Right lobe of liver (tissue), 6 donors: ENCODE results near the gene WSCD2. TPM values are rescaled to one million over a fixed set of nuclear protein-coding genes. Genes with fewer than 3 reads are reported as not detected.

ENCODE experiments used
- ATAC-seq, 4 donors: fragments of 200-7000 bp; cut with Tn5 transposase; one replicate each; pipeline ENCODE4 v1.9.1; 2020; ENCODE audit warnings: mild to moderate bottlenecking in 4 of 4, moderate library complexity in 4 of 4
- DNase-seq, 3 donors: peaks; one replicate each; pipeline ENCODE4 v3.0.0-alpha.2; 2020
- H3K27ac ChIP-seq, 3 donors: fragments of 200-600 bp; one replicate each; pipeline ENCODE4 v1.8.0; 2022
- H3K27me3 ChIP-seq, 2 donors: fragments of 200-600 bp; one replicate each; pipeline ENCODE4 v1.8.0; 2022
- H3K36me3 ChIP-seq, 4 donors: fragments of 200-600 bp; sonication (generic) in 1 of 4; one replicate each; pipeline versions ENCODE4 v1.5.1 to v1.8.0; 2017 to 2022; ENCODE audit warnings: control low read depth in 1 of 4
- H3K4me1 ChIP-seq, 4 donors: fragments of 200-600 bp; sonication (generic) in 1 of 4; one replicate each; pipeline versions ENCODE4 v1.5.1 to v1.8.0; 2017 to 2022; ENCODE audit warnings: control low read depth in 1 of 4
- H3K4me3 ChIP-seq, 3 donors: fragments of 200-600 bp; one replicate each; pipeline ENCODE4 v1.8.0; 2022
- H3K9me3 ChIP-seq, 4 donors: fragments of 200-600 bp; sonication (generic) in 1 of 4; one replicate each; pipeline versions ENCODE4 v1.5.1 to v1.8.0; 2017 to 2022; ENCODE audit warnings: control low read depth in 1 of 4
- CTCF ChIP-seq, 4 donors: fragments of 200-600 bp in 3 of 4; fragments of 450-650 bp in 1 of 4; IDR thresholded peaks; one replicate each; pipeline versions ENCODE4 v1.5.1 to v1.8.0; 2016 to 2022; ENCODE audit warnings: antibody characterized with exemption in 4 of 4, mild to moderate bottlenecking in 2 of 4
- POLR2A ChIP-seq: fragments of 450-650 bp; IDR thresholded peaks from one replicate; pipeline ENCODE4 v1.6.1; 2017; ENCODE audit warnings: antibody characterized with exemption, mild to moderate bottlenecking
- WGBS: methylation state at CpG from one replicate; pipeline ENCODE4 v1.1.6; 2018; ENCODE audit warnings: low coverage, low lambda C conversion rate; ENCODE audit not compliant: insufficient coverage; ENCODE audit errors: missing lambda C conversion rate; 5-methylcytosine and 5-hydroxymethylcytosine counted together
- intact Hi-C, 2 donors: fragments of 100-400 bp; cut with DNase I; formaldehyde crosslinking; loops; one replicate each; pipeline versions ENCODE4 v1.11.2 to v1.14.1; 2022
- long read RNA-seq: library from polyadenylated mRNA; unstranded; transcript quantifications from one replicate; pipeline ENCODE4 v2.0.0, GENCODE V29; 2019
- total RNA-seq, 6 experiments: library from RNA; depleted of rRNA in 2 of 6; stranded (reverse); fragments of >200 nt in 2 of 6; fragmentation: NEBNext Ultra II Directional in 3 of 6; extraction: Animal tissue kit (Norgen Biotek cat#: 25700) in 3 of 6; gene quantifications; one replicate each; pipeline versions ENCODE4 v1.1.0 to v1.2.4, GENCODE V29; 2016 to 2023
- donor health status: DM: no; HTN: yes; CAD: no.
- donor health status: DM: no; HTN: no; CAD: no.
- donor health status: DM: no; HTN: no; CAD: no.
- donor health status: DM: no; HTN: yes; CAD: no.
- donor health status: DM: no; HTN: yes; CAD: no.

The WSCD2 gene
- not detected for total RNA-seq
- long read RNA-seq: 0 reads

- H3K4me1 ChIP-seq: peaks cover 0 to 9% (median 0%) of the 10 kb centered on the region in 4 donors
- DNase-seq (peak in 2 of 3 donors; percentile 42 to 59), ATAC-seq (peak; percentile 44 to 75 (median 57))
- no peaks in the 10 kb centered on the region for H3K9me3 ChIP-seq
- TF ChIP-seq CTCF (IDR thresholded peaks at IDR 0.05) (peak in 1 of 4 donors; percentile 15), POLR2A (no peak)
- no CpG with 5 or more reads among the region's 74 CpGs for WGBS
- H3K27me3 ChIP-seq: peaks cover 0 to 21% of the 10 kb centered on the region in 2 donors
- peak within 1 kb of the TSS in 2 of 3 donors; percentile 12 to 36 for H3K4me3 ChIP-seq
- intact Hi-C loops: no loop called here
- no peak within 1 kb of the TSS for H3K27ac ChIP-seq
- no peaks in the 10 kb centered on the region for H3K36me3 ChIP-seq
These were observed at the start of gene WSCD2 for GRCh38 chr12:108129017-108129812. Gene WSCD2 (plus strand): TSS chr12:108129288. CDS start chr12:108195833, 66,545 bp downstream.

GRCh38 chr12:108079721-108080120 lies 49.4 kb upstream of the WSCD2 start:
- intact Hi-C loops: no loop called here
- Histone ChIP-seq H3K4me1 (no peaks in the 10 kb centered on the region), H3K4me3 (no peak overlapping the region), H3K36me3 (no peaks in the 10 kb centered on the region), H3K27me3 (no peaks in the 10 kb centered on the region), H3K27ac (no peak overlapping the region), H3K9me3 (no peaks in the 10 kb centered on the region)
- TF ChIP-seq POLR2A (no peak), CTCF (IDR thresholded peaks at IDR 0.05) (no peak)
- 69% methylated on average over 1 of the region's 1 CpG for WGBS
- DNase-seq (no peak), ATAC-seq (no peak)

DNA sequence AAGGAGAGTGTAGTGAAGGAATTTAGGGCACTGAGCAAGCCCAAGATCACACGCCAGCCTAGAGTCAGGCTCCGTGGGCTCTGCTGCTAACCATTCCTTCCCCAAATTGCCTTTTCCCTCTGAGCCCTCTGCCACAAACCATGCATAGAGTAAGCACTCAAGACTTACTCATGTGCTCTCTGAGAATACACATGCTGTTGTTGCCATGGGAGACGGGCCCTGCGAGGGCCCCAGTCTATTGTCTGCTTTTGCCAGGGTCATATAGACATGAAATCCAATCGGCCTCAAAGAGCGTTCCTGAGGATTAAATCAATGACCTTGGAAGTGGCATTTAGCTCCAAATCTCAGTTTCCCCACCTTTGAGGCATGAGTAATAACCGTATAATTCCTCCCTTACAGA lies 48.7 kb upstream of the WSCD2 start:
- Histone ChIP-seq H3K36me3 (no peaks in the 10 kb centered on the region), H3K4me3 (no peak overlapping the region), H3K9me3 (no peaks in the 10 kb centered on the region), H3K27me3 (no peaks in the 10 kb centered on the region), H3K27ac (no peak overlapping the region), H3K4me1 (no peaks in the 10 kb centered on the region)
- DNase-seq: no peak
- 64% methylated on average over 6 of the region's 7 CpGs for WGBS
- TF ChIP-seq POLR2A (no peak), CTCF (IDR thresholded peaks at IDR 0.05) (no peak)
- intact Hi-C loops: no loop called here
- ATAC-seq: no peak

DNA sequence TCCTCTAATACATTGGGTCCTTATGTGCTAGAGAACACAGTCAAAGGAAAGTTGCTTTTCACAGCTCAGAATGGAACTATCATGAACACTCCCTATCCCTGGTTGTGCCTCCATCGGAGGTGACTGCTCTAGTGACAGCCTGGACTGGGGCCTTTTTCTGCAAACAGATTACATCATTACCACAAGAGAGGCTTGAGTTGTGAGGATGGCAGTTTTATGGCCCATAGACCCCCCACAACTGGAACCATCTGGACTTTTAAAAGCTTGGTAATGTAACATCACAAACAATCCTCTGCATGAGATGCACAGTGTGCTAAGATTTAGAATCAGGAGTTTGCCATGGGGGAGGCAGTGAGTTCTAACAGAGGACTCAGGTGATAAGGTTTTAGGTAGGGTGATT lies 46.6 kb upstream of the WSCD2 start:
- ATAC-seq (no peak), DNase-seq (no peak)
- WGBS: no CpG with 5 or more reads among the region's 1 CpG
- H3K4me1 ChIP-seq: no peaks in the 10 kb centered on the region
- H3K9me3 ChIP-seq: peaks cover 0 to under 1% (median 0%) of the 10 kb centered on the region in 4 donors
- TF ChIP-seq POLR2A: no peak
- TF ChIP-seq CTCF (IDR thresholded peaks at IDR 0.05): no peak
- no peak overlapping the region for H3K27ac ChIP-seq
- intact Hi-C loops: no loop called here
- no peaks in the 10 kb centered on the region for H3K36me3 ChIP-seq
- H3K4me3 ChIP-seq: no peak overlapping the region
- H3K27me3 ChIP-seq: no peaks in the 10 kb centered on the region
